Measurements from ENCODE around the gene TMC2.

The TMC2 gene

GRCh38 chr20:2626853-2627541, 90.6 kb downstream of the TMC2 start:
- no peak for DNase-seq (ENCODE audit: low read depth in 2 of 2)

- DNase-seq (ENCODE audit: low read depth in 2 of 2): no peak
These were observed 94.9 kb downstream of the TMC2 start for GRCh38 chr20:2631228-2631627.

DNA sequence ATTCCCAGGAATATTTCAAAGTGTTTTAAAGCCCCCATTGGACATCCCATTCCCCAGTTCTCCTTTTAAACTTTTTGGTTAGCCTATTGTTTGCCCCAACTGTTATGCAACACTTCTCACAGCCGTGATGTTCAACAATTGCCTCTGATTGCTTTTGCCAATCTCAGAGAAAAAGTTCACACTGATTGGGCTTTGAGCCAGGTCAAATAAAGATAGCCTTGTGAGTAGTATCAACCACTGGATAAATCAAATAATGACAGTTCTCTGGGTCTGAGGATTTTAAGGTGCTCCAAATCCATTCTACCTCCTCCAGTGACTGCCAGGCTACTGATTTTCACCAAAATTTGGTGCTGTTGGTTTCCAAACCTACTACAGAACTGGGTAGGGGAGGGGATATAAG, 97.0 kb downstream of the TMC2 start:
- no peak for DNase-seq (ENCODE audit: low read depth in 2 of 2)

- no peak for DNase-seq (ENCODE audit: low read depth in 2 of 2)
These were observed 100.9 kb downstream of the TMC2 start for GRCh38 chr20:2637246-2637645.

DNA sequence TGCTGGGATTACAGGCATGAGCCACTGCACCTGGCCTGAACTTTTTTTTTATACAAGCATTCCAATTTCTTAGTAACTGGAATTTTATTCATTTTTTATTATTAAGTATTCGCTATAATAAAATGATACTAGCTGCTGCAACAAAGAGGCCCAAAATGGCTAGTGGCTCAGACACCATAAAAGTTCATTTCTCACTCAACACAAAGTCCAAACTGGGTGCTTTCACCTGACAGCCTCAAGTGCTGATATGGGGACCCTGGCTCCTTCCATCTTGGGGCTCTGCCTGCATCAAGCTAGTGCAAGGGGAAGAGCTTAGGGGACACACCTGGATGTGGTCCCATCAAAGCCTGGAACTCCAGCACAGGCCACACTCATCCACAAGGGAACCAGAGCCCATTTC, 103.9 kb downstream of the TMC2 start:
- DNase-seq (ENCODE audit: low read depth in 2 of 2): no peak

GRCh38 chr20:2640899-2641298, 104.5 kb downstream of the TMC2 start:
- no peak for DNase-seq (ENCODE audit: low read depth in 2 of 2)

DNA sequence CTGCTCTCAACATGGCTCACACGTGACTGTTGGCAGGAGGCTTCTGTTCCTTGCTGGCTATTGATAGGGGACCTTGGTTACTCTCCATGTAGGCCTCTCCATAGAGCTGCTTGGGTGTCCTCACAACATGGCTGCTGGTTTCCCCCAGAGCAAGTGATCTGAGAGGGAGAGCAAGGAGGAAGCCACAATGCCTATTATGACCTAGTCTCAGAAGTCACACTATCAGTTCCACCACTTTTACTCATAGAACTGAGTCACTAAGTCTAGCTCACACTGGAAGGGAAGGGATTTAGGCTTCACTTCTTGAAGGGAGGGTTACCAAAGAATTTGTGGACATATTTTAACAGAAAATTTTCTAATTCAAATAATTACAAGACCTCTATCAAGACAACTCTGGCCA, 107.3 kb downstream of the TMC2 start:
- no peak for DNase-seq (ENCODE audit: low read depth in 2 of 2)

GRCh38 chr20:2651772-2652723, 115.7 kb downstream of the TMC2 start, which contains the start of gene NOP56:
Gene NOP56, plus strand, starts transcription at chr20:2652632. Its CDS starts 29 bp downstream, at chr20:2652661.
- peak; percentile 89 to 91 for DNase-seq (ENCODE audit: low read depth in 2 of 2)

DNA sequence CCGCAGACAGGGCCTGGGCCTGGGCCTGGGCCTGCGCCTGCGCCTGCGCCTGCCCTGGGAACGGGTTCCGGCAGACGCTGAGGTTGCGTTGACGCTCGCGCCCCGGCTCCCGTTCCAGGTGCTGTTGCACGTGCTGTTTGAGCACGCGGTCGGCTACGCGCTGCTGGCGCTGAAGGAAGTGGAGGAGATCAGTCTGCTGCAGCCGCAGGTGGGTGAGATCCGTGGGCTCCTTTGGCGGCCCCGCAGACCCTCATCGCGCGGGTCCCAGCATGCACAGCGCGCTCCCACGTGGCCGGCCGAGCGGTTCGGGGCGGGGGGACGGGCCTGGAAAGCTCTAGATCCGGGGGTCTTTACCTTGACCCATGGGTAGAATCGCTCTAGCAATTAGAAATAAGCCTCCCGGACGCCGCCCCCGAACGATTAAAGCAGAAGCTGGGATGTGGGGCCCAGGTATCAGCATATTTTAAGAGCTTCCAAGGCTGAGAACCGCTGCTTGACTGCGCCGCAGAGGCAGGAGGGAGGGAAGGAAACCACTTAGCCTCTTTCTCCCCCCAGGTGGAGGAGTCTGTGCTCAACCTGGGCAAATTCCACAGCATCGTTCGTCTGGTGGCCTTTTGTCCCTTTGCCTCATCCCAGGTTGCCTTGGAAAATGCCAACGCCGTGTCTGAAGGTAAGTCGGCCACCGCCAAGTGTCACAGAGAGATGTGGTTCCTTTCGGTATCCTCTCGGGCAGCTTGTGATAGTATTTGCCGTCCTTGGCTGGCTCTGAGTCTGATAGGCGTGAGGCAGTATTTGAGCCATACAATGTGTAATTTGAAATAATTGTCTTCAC, 116.6 kb downstream of the TMC2 start:
- DNase-seq (ENCODE audit: low read depth in 2 of 2): no peak

- DNase-seq (ENCODE audit: low read depth in 2 of 2): no peak
These were observed 117.4 kb downstream of the TMC2 start for GRCh38 chr20:2653556-2654383.

GRCh38 chr20:2654384-2654822, 118.0 kb downstream of the TMC2 start:
- DNase-seq (ENCODE audit: low read depth in 2 of 2): no peak

DNA sequence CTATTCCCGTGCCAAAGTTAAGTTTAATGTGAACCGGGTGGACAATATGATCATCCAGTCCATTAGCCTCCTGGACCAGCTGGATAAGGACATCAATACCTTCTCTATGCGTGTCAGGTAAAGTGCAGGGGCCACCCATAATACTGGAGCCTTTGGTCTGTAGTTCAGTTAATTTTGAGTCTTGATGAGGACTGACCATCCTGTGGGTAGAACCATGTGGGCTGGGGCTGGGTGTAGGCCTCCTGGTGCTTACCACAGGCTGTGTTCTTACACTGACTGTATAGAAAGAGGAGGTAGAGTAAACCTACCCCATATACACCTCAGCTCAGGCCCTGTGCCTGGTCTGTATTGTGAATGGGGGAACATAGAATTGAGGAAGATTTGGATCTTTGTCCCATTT, 118.5 kb downstream of the TMC2 start:
- no peak for DNase-seq (ENCODE audit: low read depth in 2 of 2)

DNA sequence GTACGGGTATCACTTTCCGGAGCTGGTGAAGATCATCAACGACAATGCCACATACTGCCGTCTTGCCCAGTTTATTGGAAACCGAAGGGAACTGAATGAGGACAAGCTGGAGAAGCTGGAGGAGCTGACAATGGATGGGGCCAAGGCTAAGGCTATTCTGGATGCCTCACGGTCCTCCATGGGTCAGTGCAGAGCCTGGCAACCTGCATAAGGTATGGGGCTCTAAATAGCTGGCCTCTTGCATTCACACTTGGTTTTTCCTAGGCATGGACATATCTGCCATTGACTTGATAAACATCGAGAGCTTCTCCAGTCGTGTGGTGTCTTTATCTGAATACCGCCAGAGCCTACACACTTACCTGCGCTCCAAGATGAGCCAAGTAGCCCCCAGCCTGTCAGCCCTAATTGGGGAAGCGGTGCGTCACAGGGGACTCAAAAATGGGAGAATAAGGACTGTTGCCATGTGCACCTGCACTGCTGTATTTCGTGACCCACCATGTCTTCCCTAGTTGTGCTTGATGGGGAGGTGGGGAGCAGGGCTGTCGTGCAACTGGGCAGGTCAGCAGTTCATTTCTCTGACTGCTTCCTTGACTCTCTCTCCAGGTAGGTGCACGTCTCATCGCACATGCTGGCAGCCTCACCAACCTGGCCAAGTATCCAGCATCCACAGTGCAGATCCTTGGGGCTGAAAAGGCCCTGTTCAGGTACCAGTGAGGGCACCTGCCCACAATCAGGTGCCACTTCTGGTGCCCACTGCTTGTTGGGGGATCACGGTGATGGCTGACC, 119.2 kb downstream of the TMC2 start:
- no peak for DNase-seq (ENCODE audit: low read depth in 2 of 2)

DNA sequence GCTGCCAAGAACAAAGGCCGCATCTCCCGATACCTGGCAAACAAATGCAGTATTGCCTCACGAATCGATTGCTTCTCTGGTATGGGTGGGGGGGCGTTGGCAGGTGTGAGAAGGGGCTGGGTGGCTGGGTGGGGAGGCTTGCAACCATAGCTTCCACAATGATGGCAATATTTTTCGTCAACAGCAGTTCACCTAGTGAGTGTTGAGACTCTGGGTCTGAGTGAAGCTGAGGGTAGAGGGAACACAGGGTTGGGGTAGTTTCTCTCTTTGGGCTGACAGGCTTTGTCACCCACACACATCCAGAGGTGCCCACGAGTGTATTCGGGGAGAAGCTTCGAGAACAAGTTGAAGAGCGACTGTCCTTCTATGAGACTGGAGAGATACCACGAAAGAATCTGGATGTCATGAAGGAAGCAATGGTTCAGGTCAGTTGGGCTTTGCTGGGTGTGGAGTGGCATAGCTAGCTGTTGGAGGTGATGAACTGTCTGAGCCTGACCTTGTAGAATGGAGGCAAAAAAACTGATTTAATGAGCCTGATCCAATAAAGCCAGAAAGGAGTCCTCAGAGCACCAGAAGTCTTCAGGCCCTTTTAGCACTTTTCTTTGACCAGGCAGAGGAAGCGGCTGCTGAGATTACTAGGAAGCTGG, 120.2 kb downstream of the TMC2 start:
- no peak for DNase-seq (ENCODE audit: low read depth in 2 of 2)

DNA sequence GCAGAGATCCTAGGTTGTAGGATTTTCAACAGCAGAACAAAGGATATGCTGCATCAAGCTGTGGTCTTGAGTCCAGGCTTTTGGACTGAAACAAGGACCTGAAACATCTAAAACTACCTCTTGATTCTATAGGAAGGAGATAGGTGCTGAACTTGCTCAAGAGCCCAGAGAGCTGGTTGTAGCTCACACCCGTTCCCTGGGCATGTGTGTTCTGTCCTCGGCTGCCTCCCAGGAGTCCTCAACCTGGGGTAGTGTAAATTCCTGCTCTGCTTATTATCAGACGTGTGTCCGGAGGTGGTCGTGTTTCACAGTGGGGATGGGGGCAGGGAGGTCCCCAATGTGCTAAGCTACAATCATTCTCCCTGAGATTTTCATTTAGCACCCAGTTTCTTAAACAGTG, 120.9 kb downstream of the TMC2 start:
- no peak for DNase-seq (ENCODE audit: low read depth in 2 of 2)

GRCh38 chr20:2657674-2658073, 121.3 kb downstream of the TMC2 start:
- DNase-seq (ENCODE audit: low read depth in 2 of 2): no peak

DNA sequence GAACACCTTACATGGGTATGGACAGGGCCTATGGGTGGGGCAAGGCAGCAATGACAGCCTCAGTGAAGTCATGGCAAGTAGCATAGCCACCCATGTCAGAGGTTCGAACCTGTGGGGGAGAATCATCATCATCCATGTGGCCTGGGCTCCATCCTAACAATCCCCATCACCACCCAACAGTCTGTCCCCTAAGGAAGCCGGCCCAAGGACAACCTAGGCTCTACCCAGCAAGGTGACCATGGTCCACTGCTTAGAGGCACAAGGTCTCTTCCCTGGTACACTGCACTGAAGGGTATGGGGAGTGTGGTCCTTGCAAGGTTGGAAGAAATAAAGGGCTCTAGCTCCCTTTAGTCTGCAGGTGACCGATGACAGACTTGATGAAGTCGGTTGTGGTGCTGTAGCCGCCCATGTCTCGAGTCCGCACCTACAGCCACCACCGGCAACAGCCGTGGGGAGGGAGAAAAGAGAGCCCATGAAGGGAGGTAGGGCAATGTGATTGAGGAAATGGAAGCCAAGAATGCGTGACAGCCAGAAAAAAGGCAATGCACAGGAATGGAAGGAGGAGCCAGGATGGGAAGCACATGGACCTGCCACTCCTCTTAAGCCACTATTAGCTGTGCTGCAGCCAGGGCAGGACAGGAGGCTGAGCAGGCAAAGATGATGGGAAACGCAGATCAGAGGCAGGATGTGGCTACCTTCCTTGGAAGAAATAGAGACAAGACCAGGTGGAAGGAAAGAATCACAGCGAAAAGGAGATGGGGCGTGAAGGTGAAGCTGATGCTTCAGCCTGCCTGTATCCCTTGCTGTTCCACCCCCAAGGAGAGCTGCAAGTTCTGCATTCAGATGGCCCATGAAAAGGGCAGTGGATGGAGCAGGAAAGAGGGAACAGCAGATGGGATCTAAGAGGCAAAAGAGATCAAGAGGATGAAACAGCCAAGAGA, 122.3 kb downstream of the TMC2 start:
- no peak for DNase-seq (ENCODE audit: low read depth in 2 of 2)

GRCh38 chr20:2659547-2659946, 123.2 kb downstream of the TMC2 start:
- no peak for DNase-seq (ENCODE audit: low read depth in 2 of 2)
